ENCODE results near the gene MAN1C1.

DNA sequence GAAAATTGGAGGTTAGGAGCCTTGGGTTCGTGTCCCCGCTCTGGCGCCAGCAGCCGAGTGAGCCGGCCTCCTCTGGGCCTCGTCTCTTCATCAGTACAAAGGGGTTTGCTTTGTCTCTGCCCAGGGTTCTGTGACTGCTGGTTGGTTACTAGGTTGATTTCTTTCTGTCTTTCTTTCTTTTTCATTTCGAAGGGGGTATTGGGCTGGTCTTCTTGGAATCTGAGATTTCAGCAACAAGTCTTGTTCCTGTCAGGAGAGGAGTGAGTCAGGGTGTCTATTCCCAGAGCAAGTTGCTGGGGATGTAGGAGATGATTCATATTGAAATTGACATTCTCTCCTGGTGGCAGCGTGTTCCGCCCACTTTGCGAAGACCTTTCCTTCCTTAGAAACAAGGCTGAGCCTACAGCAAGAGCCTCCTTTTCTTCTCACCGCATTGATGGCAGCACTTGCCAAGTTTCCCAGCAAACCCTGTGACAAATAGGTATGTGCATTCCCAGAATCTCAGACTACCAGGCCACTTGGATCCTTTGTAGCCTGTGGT, 79.2 kb downstream of the MAN1C1 start:
- TF ChIP-seq POLR2A (IDR thresholded peaks at IDR 0.05) = no peak
- TF ChIP-seq, protein P1, sequence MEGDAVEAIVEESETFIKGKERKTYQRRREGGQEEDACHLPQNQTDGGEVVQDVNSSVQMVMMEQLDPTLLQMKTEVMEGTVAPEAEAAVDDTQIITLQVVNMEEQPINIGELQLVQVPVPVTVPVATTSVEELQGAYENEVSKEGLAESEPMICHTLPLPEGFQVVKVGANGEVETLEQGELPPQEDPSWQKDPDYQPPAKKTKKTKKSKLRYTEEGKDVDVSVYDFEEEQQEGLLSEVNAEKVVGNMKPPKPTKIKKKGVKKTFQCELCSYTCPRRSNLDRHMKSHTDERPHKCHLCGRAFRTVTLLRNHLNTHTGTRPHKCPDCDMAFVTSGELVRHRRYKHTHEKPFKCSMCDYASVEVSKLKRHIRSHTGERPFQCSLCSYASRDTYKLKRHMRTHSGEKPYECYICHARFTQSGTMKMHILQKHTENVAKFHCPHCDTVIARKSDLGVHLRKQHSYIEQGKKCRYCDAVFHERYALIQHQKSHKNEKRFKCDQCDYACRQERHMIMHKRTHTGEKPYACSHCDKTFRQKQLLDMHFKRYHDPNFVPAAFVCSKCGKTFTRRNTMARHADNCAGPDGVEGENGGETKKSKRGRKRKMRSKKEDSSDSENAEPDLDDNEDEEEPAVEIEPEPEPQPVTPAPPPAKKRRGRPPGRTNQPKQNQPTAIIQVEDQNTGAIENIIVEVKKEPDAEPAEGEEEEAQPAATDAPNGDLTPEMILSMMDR (IDR thresholded peaks at IDR 0.05) = no peak
